Measurements from ENCODE around the gene RAD51B.

Gene RAD51B

DNA sequence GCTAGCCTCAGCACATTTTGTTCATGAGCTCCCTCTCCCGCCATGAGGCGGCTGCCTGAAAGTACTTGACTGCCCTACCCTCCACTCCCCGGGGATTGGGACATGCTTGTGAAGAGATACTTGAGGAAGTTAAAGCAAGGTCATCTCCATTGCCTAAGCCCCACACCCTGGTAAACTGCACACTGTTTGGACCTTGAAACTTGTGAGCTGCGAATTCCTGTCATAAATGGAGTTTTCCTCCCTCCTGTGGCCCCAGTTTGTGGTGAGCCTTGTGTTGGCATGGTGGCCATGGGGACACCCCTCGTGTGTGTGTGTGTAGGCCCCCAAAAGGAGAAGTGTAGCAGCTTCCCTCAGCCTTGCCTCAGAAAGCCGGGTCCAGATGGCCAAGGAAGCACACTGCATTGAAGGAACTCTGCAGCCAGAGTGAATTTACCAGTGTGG, 577.8 kb downstream of the RAD51B start:
- no peak for DNase-seq (ENCODE audit: low read depth in 2 of 2, low spot score in 1 of 2)

DNA sequence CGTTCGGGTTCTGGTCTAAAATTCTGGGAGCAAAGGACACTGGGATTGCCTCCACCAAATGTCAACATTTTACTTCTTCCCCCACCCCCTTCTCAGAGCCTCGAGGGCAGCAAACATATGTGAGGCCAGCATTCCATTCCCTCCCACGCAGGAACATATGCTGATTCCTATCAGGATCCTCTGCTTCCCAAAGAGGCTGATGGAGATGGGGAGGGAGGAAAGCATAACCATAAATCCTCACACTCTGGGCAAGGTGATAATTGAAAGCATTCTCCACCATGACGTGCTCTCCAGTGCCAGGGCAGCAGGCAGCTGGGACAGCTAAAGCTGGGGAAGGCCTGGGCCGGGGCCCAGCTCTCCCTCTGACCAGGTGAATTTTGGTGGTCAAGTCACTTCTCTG, 578.2 kb downstream of the RAD51B start:
- no peak for DNase-seq (ENCODE audit: low read depth in 2 of 2, low spot score in 1 of 2)

DNA sequence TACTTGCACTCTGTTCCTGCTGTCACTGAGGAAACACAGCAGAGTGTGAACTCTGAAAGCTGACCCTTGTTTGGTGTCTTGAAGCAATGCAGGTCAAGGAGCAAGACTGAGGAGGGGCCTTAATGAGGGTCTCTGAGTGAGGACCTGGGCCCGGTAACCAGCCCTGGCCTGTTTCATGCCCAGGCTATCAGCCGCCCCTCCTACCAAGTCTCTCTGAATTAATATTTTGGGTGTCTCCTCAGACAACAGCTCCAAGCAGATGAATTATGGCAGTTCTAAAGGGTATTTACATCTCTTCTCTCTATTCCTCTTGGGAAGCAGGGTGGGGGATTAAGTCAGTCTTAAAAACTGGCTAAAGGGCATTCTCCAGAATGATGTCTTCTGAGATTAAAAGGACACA, 578.8 kb downstream of the RAD51B start:
- DNase-seq (ENCODE audit: low read depth in 2 of 2, low spot score in 1 of 2): no peak

DNA sequence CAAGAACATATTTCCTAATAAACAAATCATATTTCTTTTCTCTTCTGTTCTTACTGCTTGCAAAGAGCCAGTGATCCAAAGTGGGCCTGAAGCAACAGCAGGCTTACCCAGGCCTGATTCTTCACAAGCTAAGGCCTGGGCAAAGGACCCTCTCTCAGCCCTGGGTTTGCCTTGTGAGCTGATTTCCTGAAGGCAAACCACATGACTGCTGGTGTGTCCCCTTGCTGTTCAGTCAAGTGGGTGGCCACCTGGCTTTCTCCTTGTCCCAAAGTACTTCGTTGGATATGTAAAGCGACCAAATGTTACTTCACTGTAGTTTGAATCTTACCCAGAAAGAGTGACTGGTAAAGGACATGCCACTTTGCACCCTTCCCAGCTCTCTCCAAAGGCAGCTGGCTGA, 580.4 kb downstream of the RAD51B start:
- no peak for DNase-seq (ENCODE audit: low read depth in 2 of 2, low spot score in 1 of 2)

DNA sequence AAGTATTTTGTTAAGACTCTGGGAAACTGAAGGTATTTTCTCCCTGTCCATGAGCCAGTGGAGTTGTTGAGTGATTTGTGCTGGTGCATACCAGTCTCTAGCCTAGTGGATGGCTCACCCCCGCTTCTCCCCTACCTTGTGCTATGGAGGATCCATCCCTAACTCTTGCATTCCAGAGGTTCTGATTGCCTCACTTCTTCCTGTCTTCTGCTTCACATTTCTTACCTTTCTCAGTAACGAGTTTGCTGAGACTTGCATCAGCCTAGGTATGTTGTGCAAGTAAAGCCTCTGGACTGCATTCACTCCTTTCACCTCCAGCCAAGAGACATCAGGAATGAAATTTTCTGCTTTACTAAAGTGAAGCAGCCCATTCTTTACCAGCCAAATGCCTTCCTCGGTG, 581.7 kb downstream of the RAD51B start:
- DNase-seq (ENCODE audit: low read depth in 2 of 2, low spot score in 1 of 2): no peak

DNA sequence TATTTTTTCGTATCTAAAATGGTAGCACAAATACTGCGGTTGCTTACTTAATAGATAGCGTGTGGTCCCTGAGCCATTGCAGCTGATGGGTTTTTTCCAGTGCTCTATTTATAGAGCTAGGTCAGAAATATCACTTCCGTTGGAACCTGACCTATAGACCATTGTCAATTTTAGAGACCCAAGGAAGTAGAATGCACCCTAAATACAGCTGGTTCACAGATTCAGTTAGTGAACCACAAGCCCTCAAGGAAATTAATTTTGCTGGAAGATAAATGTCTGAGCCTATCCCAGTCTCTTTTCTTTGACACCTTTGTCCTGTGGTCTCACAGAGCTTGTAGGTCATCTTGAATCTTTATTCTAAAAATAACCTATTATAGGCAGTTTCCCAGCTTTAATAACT, 582.3 kb downstream of the RAD51B start:
- DNase-seq (ENCODE audit: low read depth in 2 of 2, low spot score in 1 of 2): no peak

DNA sequence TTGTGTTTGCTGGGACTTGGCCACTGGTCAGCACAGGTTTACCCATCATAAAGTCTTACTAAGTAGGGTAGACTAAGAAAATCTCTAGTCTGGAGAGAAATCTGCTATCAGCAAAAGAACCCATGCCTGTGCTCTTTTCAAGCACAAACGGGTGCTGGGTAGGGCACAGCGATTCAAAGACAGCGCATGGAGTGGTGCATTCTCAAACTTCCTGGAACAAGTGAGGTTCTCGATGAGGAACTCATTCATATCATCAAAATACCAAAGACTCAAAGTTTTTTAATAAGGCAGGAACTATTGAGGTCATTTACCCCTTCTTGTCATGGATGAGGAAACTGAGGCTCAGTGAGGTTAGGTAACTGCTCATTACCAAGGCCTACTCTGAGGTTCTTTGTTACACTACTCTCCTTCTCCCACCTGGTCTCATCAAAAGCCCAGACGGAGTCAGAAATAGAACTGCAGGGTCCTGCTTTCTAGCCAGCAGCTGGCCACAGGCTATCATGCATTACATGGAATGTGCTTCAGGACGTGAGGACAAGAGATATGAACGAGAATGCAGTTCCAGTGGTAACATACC, 583.0 kb downstream of the RAD51B start:
- no peak for DNase-seq (ENCODE audit: low read depth in 2 of 2, low spot score in 1 of 2)

DNA sequence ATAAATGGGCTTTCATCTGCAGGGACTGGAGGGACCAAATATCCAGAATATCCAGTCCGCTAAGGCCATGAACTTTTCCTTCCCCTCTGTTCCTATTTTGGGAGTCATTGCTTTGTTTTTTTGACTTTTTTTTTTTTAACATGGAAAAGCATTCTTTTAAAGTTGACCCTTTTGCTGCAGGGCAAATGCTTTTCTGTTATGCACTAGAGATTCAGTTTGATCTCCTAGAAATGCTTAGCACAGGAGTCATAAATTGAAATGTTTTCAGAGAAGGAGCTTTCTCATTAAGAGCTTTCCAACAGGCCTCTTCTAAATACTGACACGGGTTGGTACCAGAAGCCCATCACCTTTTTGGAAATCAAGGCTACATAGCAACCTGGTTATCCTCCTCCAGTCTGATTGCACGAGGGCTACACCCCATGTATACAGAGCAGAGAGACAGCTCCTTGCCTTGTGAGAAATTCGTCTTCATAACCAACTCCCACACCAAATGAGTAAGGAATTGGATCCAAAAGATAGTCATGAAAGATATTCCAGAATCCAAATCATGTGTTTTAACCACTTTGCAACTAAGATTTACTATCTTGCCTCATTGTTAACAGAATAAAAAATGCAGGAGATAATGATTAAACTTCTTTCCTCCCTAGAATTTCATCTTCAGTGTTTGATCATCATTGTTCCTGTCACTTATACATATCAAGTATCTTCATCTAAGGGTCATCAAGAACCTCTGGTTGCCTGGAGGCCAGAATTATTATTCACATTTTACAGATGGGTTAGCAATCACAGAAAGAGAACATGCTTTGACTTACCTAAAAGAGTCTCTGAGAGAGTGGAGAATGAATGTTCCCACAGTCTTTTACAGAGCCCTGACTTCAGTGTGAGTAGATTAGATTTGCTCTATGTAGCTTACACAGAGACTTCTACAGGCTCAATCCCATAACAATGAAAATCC, 583.9 kb downstream of the RAD51B start:
- DNase-seq (ENCODE audit: low read depth in 2 of 2, low spot score in 1 of 2): no peak

DNA sequence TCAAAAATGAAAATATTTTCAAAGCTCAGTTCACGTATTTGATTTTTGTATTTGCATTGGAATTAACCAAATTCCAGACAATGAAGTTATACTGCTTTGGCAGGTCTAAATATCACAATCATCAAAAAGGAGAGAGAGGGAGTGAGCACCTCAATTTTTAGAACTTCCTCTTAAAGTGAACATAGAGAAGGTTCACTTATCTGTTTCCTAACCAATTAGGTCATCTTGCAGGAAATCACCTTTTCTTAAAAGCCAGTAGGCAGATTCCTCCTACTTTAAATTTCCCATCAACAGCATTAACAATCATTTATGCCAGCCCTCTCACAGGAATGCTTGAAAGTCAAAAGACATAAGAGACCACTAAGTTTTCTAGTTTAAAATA, 584.6 kb downstream of the RAD51B start:
- no peak for DNase-seq (ENCODE audit: low read depth in 2 of 2, low spot score in 1 of 2)

DNA sequence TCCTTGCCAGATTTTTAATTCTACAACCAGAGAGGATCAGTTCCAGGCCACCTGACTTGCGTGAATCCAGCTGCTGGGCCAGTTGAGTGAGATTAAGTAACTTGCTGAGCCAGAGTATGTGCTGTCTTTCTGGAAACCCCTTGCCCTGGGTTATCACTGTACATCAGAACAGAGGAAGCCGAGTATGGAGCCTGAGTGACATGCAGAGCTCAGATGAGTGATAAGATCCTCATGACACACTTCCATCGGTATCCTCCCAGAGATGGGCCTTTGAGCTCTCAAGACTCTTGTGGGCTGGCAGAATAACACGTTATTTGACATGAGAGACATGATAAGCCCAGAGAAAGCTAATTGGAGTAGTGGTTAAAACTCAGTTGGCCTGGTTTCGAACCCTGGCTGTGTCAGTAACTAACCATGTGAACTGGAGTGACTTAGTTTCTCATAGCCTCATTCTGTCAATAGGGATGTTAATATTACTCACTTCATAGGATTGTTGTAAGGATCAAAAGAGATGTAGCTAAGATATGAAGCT, 585.1 kb downstream of the RAD51B start:
- no peak for DNase-seq (ENCODE audit: low read depth in 2 of 2, low spot score in 1 of 2)

DNA sequence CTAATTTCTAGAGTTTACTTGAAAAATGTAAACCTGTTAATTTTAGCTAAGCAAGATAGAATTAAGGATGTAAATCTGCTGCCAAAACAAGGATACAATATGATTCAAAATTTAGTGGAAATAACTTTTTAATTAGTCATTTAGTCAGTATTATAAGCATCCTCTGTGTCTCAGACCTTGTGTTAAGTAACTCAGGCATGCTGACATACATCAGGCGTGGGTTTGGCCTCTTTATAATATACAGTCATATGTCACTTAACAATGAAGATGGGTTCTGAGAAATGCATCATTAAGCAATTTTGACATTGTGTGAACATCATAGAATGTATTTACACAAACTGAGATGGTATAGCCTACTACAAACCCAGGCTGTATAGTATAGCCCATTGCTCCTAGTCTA, 586.4 kb downstream of the RAD51B start:
- DNase-seq (ENCODE audit: low read depth in 2 of 2, low spot score in 1 of 2): no peak

DNA sequence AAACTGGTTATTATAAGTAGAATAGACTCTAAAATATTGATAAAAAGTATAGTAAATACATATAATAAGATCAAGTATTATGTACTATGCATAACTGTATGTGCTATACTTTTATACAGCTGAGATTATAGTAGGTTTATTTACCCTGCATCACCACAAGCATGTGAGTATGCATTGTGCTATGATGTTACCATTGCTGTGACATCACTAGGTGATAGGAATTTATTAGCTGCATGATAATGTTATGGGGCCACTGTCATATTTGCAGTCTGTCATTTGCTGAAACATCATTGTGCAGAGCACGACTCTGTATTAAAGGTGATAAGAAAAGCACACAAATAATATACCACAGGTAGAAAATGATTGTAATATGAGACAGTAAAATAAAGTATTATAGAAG, 587.7 kb downstream of the RAD51B start:
- DNase-seq (ENCODE audit: low read depth in 2 of 2, low spot score in 1 of 2): no peak

DNA sequence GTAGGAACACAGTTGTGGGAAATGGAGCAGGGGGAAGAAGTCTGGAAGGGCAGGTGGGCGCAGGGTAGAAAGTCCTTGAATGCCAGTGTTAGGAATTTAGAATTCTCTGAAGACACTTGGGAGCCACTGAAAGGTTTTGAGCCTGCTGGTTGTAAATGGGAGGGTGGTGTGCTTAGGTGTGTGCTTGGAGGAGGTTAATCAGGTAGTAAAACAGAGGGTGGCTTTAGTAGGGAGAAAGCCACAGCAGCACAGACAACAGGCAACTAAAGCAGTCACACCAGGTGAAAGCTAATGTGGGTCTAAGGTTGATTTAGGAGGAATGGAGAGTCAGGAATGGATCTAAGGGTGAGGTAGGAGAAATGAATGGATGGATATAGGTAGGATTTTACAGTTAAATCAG, 588.2 kb downstream of the RAD51B start:
- no peak for DNase-seq (ENCODE audit: low read depth in 2 of 2, low spot score in 1 of 2)

DNA sequence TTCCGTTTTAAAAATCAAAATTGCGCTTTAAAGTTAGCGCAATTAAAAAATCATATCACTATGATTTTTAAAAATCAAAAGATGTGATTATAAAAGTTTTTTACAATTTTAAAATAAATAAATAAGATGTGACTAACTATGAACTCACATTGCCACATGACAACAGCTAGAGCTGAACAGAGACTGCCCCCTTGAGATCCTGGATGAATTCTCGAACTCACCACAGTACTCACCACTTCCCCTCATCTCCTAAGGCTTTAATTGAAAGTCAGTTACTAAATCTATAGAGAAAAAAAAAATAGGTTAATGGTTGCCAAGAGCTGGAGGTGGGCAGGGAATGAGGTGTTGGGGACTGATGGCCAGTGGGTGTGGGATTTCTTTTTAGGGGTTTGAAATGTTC, 589.1 kb downstream of the RAD51B start:
- no peak for DNase-seq (ENCODE audit: low read depth in 2 of 2, low spot score in 1 of 2)

DNA sequence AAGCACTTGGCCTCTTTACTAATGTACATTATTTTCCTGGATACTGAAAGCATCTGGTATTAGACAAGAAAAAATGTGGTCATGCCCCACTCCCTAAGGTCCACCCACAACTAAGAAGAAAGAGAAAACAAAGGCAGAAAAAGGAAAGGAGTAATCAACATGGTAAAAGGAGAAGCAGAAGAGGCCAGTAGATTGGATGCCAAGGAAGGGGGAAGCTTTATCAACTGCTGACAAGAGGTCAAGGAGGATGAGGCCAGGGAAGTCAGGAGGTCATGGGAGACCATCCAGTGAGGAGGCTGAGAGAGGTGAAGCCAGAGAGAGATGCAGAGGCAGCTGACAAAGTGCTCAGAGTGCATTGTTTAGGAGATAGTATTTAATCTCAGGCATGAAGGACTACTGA, 589.8 kb downstream of the RAD51B start:
- no peak for DNase-seq (ENCODE audit: low read depth in 2 of 2, low spot score in 1 of 2)

DNA sequence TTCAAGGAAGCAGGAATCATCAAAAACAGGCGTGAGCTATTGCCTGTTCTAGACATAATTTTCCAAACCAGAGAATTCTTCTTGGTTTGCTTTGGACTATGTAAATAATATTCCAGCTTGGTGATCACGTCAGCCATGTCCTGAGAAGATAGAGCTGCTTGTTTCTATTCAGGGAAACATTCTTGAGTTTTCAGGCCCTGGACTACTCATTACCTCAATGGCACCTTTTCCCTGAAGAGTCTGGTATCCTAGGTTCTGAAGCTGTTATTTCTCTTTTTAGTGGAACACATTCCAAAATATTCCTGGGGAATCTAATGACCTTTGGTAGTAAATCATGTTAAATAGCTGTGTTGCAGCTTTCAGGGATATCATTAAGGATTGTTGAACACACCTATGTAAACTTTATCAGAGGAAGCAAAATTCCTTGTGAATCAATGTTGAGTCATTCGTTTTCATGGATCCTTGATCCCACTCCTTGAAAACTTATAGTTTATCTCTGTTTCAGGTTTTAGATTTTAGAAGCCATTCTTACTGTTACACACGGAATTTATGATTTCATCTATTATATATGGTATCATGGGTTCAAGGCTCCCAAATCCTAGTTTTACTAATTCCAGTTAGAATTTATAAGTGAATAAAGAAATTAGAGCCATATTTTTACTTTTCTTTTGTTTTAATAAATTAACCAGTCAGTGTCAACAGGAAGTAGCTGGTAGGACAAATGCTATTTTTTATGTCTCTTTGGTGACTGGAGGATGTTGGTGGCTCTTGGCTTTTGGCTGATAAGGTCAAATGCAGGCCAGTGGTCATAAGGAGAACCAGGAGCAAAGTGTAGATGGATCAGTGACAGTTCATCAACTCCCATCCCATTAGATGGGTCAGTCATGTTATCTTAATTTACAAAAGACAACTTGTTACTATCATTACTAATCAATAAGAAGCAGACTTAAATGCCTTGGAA, 593.2 kb downstream of the RAD51B start:
- no peak for DNase-seq (ENCODE audit: low read depth in 2 of 2, low spot score in 1 of 2)

DNA sequence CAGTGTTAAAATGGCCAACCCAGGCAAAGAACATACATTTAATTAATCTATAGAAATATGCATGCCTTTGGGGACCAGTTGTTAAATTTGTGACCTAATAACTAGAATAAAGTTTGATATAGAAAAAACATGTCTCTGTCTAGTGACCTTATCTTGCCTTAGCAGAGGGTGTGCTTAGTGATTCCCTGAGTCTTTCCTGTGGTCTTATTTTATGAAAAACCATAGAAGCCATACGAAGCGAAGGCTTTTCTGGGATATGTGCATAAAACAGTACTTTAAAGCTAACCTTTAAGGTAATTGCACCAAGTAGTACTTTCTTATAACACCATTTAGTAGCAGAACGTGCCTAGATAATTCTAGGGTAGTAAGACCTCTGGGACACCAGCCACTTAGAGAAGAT, 593.9 kb downstream of the RAD51B start:
- no peak for DNase-seq (ENCODE audit: low read depth in 2 of 2, low spot score in 1 of 2)

DNA sequence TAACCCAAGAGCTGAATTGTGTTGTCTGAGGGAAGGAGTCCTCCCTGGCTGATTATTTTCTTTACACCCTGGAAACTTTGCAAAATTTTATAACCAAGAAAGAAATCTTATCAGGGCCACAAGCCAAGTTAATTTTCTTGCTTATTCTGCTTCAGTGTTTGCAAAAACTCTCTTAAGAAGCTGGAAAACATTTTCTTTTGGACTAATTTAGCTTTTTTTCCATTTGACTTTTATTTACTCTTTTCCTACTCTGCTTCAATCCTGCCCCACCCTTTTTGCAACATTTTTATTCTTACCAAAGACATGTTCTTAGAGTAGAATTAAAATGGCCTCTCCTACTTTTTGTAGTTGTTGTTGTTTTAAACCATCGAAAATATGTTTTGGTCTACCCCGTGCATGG, 594.5 kb downstream of the RAD51B start:
- no peak for DNase-seq (ENCODE audit: low read depth in 2 of 2, low spot score in 1 of 2)

DNA sequence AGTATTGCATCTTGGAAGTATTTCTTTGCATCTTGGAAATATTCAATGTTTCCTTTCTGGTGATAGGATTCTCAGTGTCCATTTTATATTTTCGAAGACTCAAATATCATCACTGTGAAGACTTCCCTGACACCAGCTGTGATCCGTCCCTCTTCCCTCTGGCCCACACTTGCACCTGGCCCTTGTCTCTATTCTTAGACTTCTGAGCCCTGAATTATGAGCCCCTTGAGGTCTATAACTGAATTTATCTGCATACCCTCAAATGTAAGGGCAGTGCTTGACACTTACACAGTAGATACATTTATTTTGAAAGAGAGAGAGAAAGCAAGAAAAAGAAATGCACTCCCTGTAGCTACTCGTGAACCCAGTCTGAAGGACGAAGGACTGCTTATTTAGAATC, 596.6 kb downstream of the RAD51B start:
- no peak for DNase-seq (ENCODE audit: low read depth in 2 of 2, low spot score in 1 of 2)

DNA sequence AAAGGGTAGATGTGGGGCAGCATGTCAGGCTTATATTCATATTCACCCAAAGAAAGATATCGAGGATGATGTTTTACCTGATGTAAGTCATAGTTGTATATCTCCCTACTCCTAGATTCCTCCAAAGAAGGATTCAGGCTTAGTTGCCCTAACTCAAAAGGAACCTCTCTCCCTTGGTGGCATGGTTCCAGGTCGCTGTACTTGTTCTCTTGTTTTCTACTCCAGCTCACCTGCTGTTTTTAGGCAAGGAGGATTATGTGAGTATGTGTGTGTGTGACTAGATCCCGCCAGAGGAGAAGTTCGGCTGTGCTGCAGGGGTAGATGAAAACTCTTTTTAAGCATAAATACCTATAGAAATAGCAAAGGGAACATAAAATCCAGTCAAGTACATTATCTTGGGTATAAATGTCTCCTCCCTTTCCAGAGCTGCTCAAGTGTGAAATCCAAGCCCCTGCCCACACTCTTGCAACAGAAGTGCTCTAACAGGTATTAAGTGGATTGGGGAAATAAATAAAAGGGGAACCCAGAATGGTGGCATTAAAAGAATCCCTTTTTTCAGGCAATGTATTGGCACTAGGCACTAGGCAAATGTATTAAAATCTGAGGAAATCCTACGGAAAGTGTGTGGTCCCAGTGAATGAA, 597.6 kb downstream of the RAD51B start:
- no peak for DNase-seq (ENCODE audit: low read depth in 2 of 2, low spot score in 1 of 2)
